ENCODE measurements around the gene KDM4C.

- TF ChIP-seq POLR2AphosphoS5 (IDR thresholded peaks at IDR 0.05; ENCODE audit: borderline replicate concordance, low read depth, low read length) (no peak), EZH2 (IDR thresholded peaks at IDR 0.05) (no peak), FOXP2 (optimal IDR thresholded peaks at IDR 0.05; ENCODE audit: control extremely low read depth, extremely low read length, insufficient read depth) (no peak)
Measured at GRCh38 chr9:7223981-7224380, 466.2 kb downstream of the KDM4C start.

All from SK-N-MC (cell line).